GM23248 (cell line): Measurements from ENCODE around the gene ITPKB. TPM values are rescaled to one million over a fixed set of nuclear protein-coding genes. Genes with fewer than 3 reads are reported as not detected.

ENCODE experiments used
- DNase-seq: peaks from one replicate; pipeline ENCODE4 v3.0.0-alpha.2; 2015
- H2AFZ ChIP-seq: fragments of 200-600 bp; sonication (generic); 2 replicates; pipeline ENCODE4 v1.6.1; 2016; ENCODE audit warnings: antibody characterized with exemption
- H3F3A ChIP-seq: fragments of 200-600 bp; sonication (generic); 2 replicates; pipeline ENCODE4 v1.6.1; 2016; ENCODE audit warnings: mild to moderate bottlenecking, antibody characterized with exemption, mixed run types; ENCODE audit not compliant: insufficient read depth
- H3K27ac ChIP-seq: fragments of 200-600 bp; sonication (generic); 2 replicates; pipeline ENCODE4 v1.5.1; 2016; ENCODE audit warnings: mild to moderate bottlenecking
- H3K27me3 ChIP-seq: fragments of 200-600 bp; sonication (generic); replicated peaks from 2 replicates; pipeline ENCODE4 v1.6.1; 2016; ENCODE audit warnings: mild to moderate bottlenecking; ENCODE audit not compliant: insufficient read depth
- H3K36me3 ChIP-seq: fragments of 200-600 bp; sonication (generic); 2 replicates; pipeline ENCODE4 v1.6.1; 2016; ENCODE audit warnings: low read depth, mild to moderate bottlenecking
- H3K4me1 ChIP-seq: fragments of 200-600 bp; sonication (generic); 2 replicates; pipeline ENCODE4 v1.6.1; 2016; ENCODE audit warnings: mild to moderate bottlenecking; ENCODE audit not compliant: insufficient read depth
- H3K4me2 ChIP-seq: fragments of 200-600 bp; sonication (generic); one replicate; pipeline ENCODE4 v1.6.1; 2016; ENCODE audit warnings: mild to moderate bottlenecking; ENCODE audit not compliant: unreplicated experiment
- H3K4me3 ChIP-seq: fragments of 200-600 bp; sonication (generic); 2 replicates; pipeline ENCODE4 v1.5.1; 2016; ENCODE audit warnings: mild to moderate bottlenecking
- H3K79me2 ChIP-seq: fragments of 200-600 bp; sonication (generic); 2 replicates; pipeline ENCODE4 v1.6.1; 2016; ENCODE audit warnings: mild to moderate bottlenecking; ENCODE audit not compliant: insufficient read depth
- H3K9ac ChIP-seq: fragments of 200-600 bp; sonication (generic); 2 replicates; pipeline ENCODE4 v1.6.1; 2016; ENCODE audit warnings: mild to moderate bottlenecking
- H3K9me2 ChIP-seq: fragments of 200-600 bp; sonication (generic); 2 replicates; pipeline ENCODE4 v1.6.1; 2016; ENCODE audit warnings: mixed run types, mild to moderate bottlenecking, moderate library complexity; ENCODE audit not compliant: insufficient read depth
- H3K9me3 ChIP-seq: fragments of 200-600 bp; sonication (generic); one replicate; pipeline ENCODE4 v1.6.1; 2017; ENCODE audit warnings: low read depth
- H4K20me1 ChIP-seq: fragments of 200-600 bp; sonication (generic); 2 replicates; pipeline ENCODE4 v1.6.0; 2016; ENCODE audit not compliant: insufficient read depth
- EZH2 ChIP-seq: fragments of 200-600 bp; sonication (generic); IDR thresholded peaks from 2 replicates; pipeline ENCODE4 v1.6.1; 2018; ENCODE audit warnings: antibody characterized with exemption, mild to moderate bottlenecking; ENCODE audit not compliant: insufficient read depth, poor library complexity, severe bottlenecking
- EZH2phosphoT487 ChIP-seq: fragments of 200-600 bp; sonication (generic); IDR thresholded peaks from 2 replicates; pipeline ENCODE4 v1.6.1; 2018; ENCODE audit warnings: antibody characterized with exemption, moderate library complexity, mild to moderate bottlenecking, low read depth; ENCODE audit not compliant: insufficient read depth
- WGBS, 2 experiments: methylation state at CpG; one replicate each; pipeline ENCODE4 v1.1.6; 2015 to 2017; ENCODE audit warnings: low lambda C conversion rate in 2 of 2, low coverage in 1 of 2; ENCODE audit errors: missing lambda C conversion rate in 2 of 2; 5-methylcytosine and 5-hydroxymethylcytosine counted together
- in situ Hi-C: fragments of 300-500 bp; cut with MboI; formaldehyde crosslinking; loops from 2 replicates; pipeline ENCODE4 v1.15.0; 2020
- polyA plus RNA-seq: library from polyadenylated mRNA; unstranded; fragments of >200 nt; fragmentation: Nextera tagmentation; extraction: Ambion mirVana; gene quantifications from 2 replicates; pipeline ENCODE4 v1.2.1, GENCODE V29; 2016
- total RNA-seq: library from RNA; depleted of rRNA; stranded (reverse); fragments of >200 nt; shearing (Covaris generic); gene quantifications from 2 replicates; pipeline ENCODE4 v1.2.3, GENCODE V29; 2014

Gene ITPKB
- total and polyA plus RNA-seq, 2 experiments from 2014 or later: 0.26 to 0.86 TPM

GRCh38 chr1:226690460-226690982, 48.6 kb downstream of the ITPKB start:
- H3F3A ChIP-seq: no peaks in the 10 kb centered on the region
- no peak overlapping the region for H3K4me2 ChIP-seq
- H3K27ac ChIP-seq: no peak overlapping the region
- DNase-seq: no peak
- no peak overlapping the region for H3K9ac ChIP-seq
- no peaks in the 10 kb centered on the region for H3K4me1 ChIP-seq
- 69 to 72% methylated on average over 8 of the region's 8 CpGs for WGBS, 2 experiments
- TF ChIP-seq EZH2phosphoT487: no peak
- H4K20me1 ChIP-seq: no peaks in the 10 kb centered on the region
- H3K79me2 ChIP-seq: no peaks in the 10 kb centered on the region
- H2AFZ ChIP-seq: no peak overlapping the region
- no peaks in the 10 kb centered on the region for H3K9me2 ChIP-seq
- H3K36me3 ChIP-seq: no peaks in the 10 kb centered on the region
- in situ Hi-C loops: no loop called here
- no peaks in the 10 kb centered on the region for H3K9me3 ChIP-seq
- no peak overlapping the region for H3K4me3 ChIP-seq
- H3K27me3 ChIP-seq: no peaks in the 10 kb centered on the region

- H3K9ac ChIP-seq: no peak overlapping the region
- no peak for DNase-seq
- no peak overlapping the region for H3K4me2 ChIP-seq
- WGBS, 2 experiments: 40 to 43% methylated on average over 4 of the region's 4 CpGs
- H3K9me2 ChIP-seq: no peaks in the 10 kb centered on the region
- no peaks in the 10 kb centered on the region for H3K27me3 ChIP-seq
- H3K27ac ChIP-seq: no peak overlapping the region
- no peaks in the 10 kb centered on the region for H3K36me3 ChIP-seq
- H3K4me1 ChIP-seq: no peaks in the 10 kb centered on the region
- no peak for TF ChIP-seq EZH2phosphoT487
- TF ChIP-seq EZH2: no peak
- in situ Hi-C loops: no loop called here
- no peaks in the 10 kb centered on the region for H4K20me1 ChIP-seq
- no peaks in the 10 kb centered on the region for H3F3A ChIP-seq
- no peak overlapping the region for H2AFZ ChIP-seq
- H3K9me3 ChIP-seq: no peaks in the 10 kb centered on the region
- no peaks in the 10 kb centered on the region for H3K79me2 ChIP-seq
- no peak overlapping the region for H3K4me3 ChIP-seq
These were observed 50.3 kb downstream of the ITPKB start for GRCh38 chr1:226688808-226689207.

- H2AFZ ChIP-seq: no peak overlapping the region
- no peak overlapping the region for H3K27ac ChIP-seq
- no peak for DNase-seq
- H3K9me2 ChIP-seq: no peaks in the 10 kb centered on the region
- H3K27me3 ChIP-seq: no peaks in the 10 kb centered on the region
- H3K9ac ChIP-seq: no peak overlapping the region
- in situ Hi-C loops: no loop called here
- WGBS, 2 experiments: 67 to 71% methylated on average over 6 of the region's 6 CpGs
- TF ChIP-seq EZH2phosphoT487 (no peak), EZH2 (no peak)
- no peak overlapping the region for H3K4me2 ChIP-seq
- no peak overlapping the region for H3K4me3 ChIP-seq
- no peaks in the 10 kb centered on the region for H3K4me1 ChIP-seq
- no peaks in the 10 kb centered on the region for H4K20me1 ChIP-seq
- no peaks in the 10 kb centered on the region for H3K36me3 ChIP-seq
- H3F3A ChIP-seq: no peaks in the 10 kb centered on the region
- no peaks in the 10 kb centered on the region for H3K79me2 ChIP-seq
- H3K9me3 ChIP-seq: no peaks in the 10 kb centered on the region
These were observed 50.9 kb downstream of the ITPKB start for GRCh38 chr1:226688056-226688748.

GRCh38 chr1:226687426-226687825, 51.7 kb downstream of the ITPKB start:
- DNase-seq: no peak
- no peaks in the 10 kb centered on the region for H3K36me3 ChIP-seq
- H3K9ac ChIP-seq: no peak overlapping the region
- H3K79me2 ChIP-seq: no peaks in the 10 kb centered on the region
- TF ChIP-seq EZH2phosphoT487 (no peak), EZH2 (no peak)
- in situ Hi-C loops: no loop called here
- H2AFZ ChIP-seq: no peak overlapping the region
- H4K20me1 ChIP-seq: no peaks in the 10 kb centered on the region
- H3F3A ChIP-seq: no peaks in the 10 kb centered on the region
- no peaks in the 10 kb centered on the region for H3K4me1 ChIP-seq
- no peaks in the 10 kb centered on the region for H3K9me2 ChIP-seq
- H3K4me2 ChIP-seq: no peak overlapping the region
- 100% methylated on average over 2 of the region's 2 CpGs for WGBS, 2 experiments
- no peak overlapping the region for H3K4me3 ChIP-seq
- H3K9me3 ChIP-seq: no peaks in the 10 kb centered on the region
- no peaks in the 10 kb centered on the region for H3K27me3 ChIP-seq
- H3K27ac ChIP-seq: no peak overlapping the region
